Thymus (tissue), 11 donors: ENCODE measurements around the gene FAAP100. TPM values are rescaled to one million over a fixed set of nuclear protein-coding genes. Genes with fewer than 3 reads are reported as not detected.
A peak's percentile ranks its signal among the peaks of the same experiment; 100 is the strongest.

Source experiments
- DNase-seq, 9 donors: peaks; one replicate each; pipeline ENCODE4 v3.0.0-alpha.2; 2013; ENCODE audit warnings: low spot score in 9 of 9, low read depth in 6 of 9, missing footprints in 1 of 9
- H3K27ac ChIP-seq, 2 donors: one replicate each; pipeline ENCODE4 v1.5.1; 2013; ENCODE audit warnings: control low read depth in 1 of 2, low read depth in 1 of 2, low read length in 1 of 2, mild to moderate bottlenecking in 1 of 2, moderate library complexity in 1 of 2
- H3K27me3 ChIP-seq, 2 donors: one replicate each; pipeline ENCODE4 v1.5.1; 2013; ENCODE audit warnings: low read length in 1 of 2; ENCODE audit not compliant: control insufficient read depth in 2 of 2, insufficient read depth in 1 of 2
- H3K36me3 ChIP-seq, 2 donors: one replicate each; pipeline ENCODE4 v1.5.1; 2013; ENCODE audit warnings: low read length in 1 of 2, mild to moderate bottlenecking in 1 of 2, moderate library complexity in 1 of 2; ENCODE audit not compliant: control insufficient read depth in 2 of 2, insufficient read depth in 2 of 2
- H3K4me1 ChIP-seq, 2 donors: one replicate each; pipeline ENCODE4 v1.5.1; 2013; ENCODE audit warnings: low read length in 2 of 2; ENCODE audit not compliant: control insufficient read depth in 2 of 2, insufficient read depth in 2 of 2
- H3K4me3 ChIP-seq, 2 donors: one replicate each; pipeline ENCODE4 v1.5.1; 2013; ENCODE audit warnings: low read length in 2 of 2, control low read depth in 1 of 2, mild to moderate bottlenecking in 1 of 2
- H3K9me3 ChIP-seq, 2 donors: one replicate each; pipeline ENCODE4 v1.5.1; 2013; ENCODE audit warnings: low read length in 1 of 2, mild to moderate bottlenecking in 1 of 2; ENCODE audit not compliant: control insufficient read depth in 2 of 2, insufficient read depth in 1 of 2
- WGBS: extraction: QIAGEN DNeasy Blood & Tissue Kit; methylation state at CpG from one replicate; pipeline ENCODE4 v1.1.7; 2013; 5-methylcytosine and 5-hydroxymethylcytosine counted together
- polyA plus RNA-seq: library from polyadenylated mRNA; stranded (reverse); fragments of 200-250 nt; gene quantifications from one replicate; pipeline ENCODE4 v1.2.3, GENCODE V29; 2013
- total RNA-seq: library from RNA; stranded (reverse); fragments of 120-200 nt; gene quantifications from one replicate; pipeline ENCODE4 v1.2.4, GENCODE V29; 2013
- donor health status: healthy.

FAAP100 gene
- total and polyA plus RNA-seq, 2 donors, result 8.8 to 43.9 TPM

DNA sequence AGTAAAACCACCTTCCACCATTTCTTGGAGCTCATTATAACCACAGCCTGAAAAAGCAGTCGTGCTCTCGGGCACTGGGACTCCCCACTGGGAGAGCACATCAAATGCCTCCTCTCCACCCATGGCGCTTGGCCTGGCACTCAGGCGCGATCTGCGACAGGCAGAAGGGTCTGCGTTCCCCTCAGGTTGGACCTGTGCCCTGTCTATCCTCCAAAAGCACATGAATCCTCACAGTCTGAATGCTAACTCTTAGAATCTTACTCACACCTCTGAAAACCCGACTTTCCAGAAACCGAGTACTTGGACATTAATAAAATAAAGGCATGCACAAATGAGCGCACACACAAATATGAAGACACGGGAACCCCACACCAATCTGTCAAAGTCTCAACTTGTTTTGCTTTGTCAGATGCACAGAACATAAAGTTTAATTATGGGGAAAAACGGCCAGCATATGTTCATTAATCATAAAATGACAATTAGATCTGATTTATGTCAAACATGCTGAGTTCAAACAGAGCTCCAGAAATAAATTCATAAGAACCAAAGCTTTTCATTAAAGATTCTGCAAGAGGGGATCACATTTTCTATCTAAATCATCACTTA is 20.5 kb upstream of the FAAP100 start:
- no peaks in the 10 kb centered on the region for H3K27me3 ChIP-seq
- no peak for DNase-seq
- H3K36me3 ChIP-seq, result peaks cover 66 to 89% of the 10 kb centered on the region in 2 donors
- 90% methylated on average over 12 of the region's 12 CpGs for WGBS
- H3K9me3 ChIP-seq, result no peaks in the 10 kb centered on the region
- H3K27ac ChIP-seq, result no peak overlapping the region
- no peaks in the 10 kb centered on the region for H3K4me1 ChIP-seq
- no peak overlapping the region for H3K4me3 ChIP-seq

DNA sequence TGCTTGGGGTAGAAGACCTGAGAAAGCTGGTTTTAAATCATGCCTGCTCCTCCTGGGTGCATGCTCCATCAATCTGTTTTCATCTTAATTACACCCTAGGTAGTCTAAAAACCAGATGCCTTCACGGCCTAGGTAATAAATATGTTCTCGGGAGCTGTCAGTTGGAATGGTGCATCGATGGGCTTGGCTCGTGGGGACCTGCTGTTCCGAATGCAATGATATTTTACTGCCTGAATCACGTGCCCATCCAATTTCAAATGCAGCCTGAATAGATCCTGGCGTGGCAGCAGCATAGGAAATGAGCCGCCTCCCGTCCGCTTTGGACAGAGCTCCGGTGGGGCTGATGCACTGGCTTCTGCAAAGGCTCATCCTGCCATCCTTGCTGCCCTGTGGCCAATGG is 18.8 kb upstream of the FAAP100 start:
- DNase-seq, result no peak
- H3K4me1 ChIP-seq, result no peaks in the 10 kb centered on the region
- no peaks in the 10 kb centered on the region for H3K9me3 ChIP-seq
- H3K27me3 ChIP-seq, result no peaks in the 10 kb centered on the region
- no peak overlapping the region for H3K4me3 ChIP-seq
- WGBS, result 96% methylated on average over 11 of the region's 11 CpGs
- H3K27ac ChIP-seq, result no peak overlapping the region
- peaks cover 68 to 90% of the 10 kb centered on the region in 2 donors for H3K36me3 ChIP-seq

DNA sequence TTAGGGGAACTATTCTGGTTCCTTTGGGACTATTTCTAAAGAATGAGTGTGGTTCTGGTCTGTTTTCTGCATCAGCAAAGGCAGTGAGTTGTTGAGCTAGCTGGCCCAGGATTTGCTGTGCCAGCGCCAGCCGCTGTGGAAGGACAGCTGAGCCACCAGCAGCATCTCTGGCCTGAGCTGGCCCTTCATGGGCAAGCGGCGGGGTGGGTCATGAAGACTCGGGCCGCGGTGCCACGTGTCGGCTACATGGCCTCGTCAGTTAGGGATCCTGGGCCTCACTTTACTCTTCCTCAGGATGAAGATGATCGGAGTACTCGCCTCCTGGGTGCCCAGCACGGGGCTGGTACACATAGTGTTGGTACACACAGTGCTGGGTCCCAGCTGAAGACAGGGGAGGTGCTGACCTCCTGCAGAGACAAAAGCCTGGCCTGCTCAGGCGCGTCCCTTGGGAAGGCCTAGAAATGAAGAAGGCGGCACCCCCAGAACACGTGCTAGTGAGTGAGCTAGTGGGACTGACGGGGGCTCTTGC is 17.9 kb upstream of the FAAP100 start:
- Histone ChIP-seq H3K4me3 (no peak overlapping the region), H3K9me3 (no peaks in the 10 kb centered on the region), H3K4me1 (no peaks in the 10 kb centered on the region), H3K36me3 (peaks cover 71 to 91% of the 10 kb centered on the region in 2 donors), H3K27me3 (no peaks in the 10 kb centered on the region), H3K27ac (no peak overlapping the region)
- no peak for DNase-seq
- 99% methylated on average over 18 of the region's 18 CpGs for WGBS

DNA sequence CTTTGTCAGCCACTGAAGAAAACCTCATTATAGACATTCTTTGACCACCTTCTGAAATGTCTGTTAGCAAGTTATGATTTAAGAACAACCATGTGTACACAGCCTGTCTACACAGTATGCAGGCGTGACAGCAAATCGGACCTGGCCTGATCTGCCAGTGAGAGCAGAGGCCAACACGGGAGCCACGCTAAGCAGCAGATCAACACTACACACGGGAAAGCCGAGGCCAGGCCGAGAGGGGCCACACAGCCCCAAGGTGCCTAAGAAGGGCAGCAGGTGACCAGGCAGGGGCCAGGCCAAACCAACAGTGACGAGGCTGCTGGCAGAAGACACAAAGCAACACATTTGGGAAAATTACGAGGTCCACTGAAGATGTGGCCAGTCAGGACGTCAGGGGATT is 16.3 kb upstream of the FAAP100 start:
- DNase-seq, result no peak
- Histone ChIP-seq H3K27me3 (no peaks in the 10 kb centered on the region), H3K36me3 (peaks cover 78 to 93% of the 10 kb centered on the region in 2 donors), H3K27ac (no peak overlapping the region), H3K4me1 (no peaks in the 10 kb centered on the region), H3K4me3 (no peak overlapping the region), H3K9me3 (no peaks in the 10 kb centered on the region)
- 98% methylated on average over 10 of the region's 10 CpGs for WGBS

DNA sequence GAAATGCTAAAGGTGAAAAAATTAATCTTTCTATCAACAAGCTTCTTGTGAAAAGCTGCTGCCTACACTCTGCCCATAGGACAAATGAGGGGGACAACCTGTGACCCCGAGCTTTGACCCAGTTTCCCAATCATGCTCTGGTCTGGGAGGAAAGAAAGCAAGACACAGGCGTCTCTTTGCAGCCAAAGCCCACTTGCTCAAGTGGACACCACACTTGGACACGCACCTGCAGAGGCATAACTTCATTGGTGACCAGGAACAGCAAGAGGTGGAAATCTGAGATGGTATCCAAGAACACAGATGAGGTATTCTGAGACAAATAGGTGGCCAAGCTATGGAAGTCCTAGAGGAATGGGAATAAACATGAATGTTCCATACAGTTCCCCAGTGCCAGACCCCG is 15.0 kb upstream of the FAAP100 start:
- no peak overlapping the region for H3K4me3 ChIP-seq
- DNase-seq, result no peak

DNA sequence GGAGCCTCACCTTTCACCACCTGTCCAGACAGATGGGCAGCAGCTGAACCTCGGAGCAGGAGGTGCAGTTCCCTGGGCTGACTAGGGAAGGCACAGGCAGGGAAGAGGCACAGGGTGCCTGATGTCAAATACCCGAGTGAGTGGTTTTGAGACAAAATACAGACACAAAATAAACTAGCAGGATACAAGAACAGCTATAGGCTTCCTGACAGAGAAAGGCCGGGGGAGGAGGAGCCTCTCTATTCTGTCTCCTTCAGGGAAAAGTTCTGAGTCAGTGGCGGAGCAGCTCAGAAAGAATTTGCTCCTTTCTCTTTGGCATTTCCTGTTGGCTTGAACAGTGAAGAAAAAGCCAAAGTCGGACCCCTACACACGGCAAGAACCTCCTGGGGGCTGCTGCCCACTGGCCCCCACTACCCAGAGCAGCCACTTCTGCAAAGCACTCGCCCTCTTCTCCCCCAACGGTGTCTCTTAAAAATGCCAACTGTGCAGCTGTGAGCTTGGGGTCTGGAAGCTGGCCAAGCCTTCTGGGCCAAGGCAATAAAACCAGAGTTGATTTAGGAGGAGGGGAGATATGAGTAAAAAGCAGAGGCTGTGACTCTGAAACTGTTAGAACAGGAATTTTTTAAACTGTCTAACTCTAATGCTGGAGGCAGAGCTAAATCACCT is 14.4 kb upstream of the FAAP100 start:
- peak overlapping the region; percentile 11 to 68 for H3K27ac ChIP-seq
- H3K4me3 ChIP-seq, result no peak overlapping the region

More for the DNA sequence above, 15.0 kb upstream of the FAAP100 start:
- H3K4me1 ChIP-seq, result no peaks in the 10 kb centered on the region
- WGBS, result 62% methylated on average over 4 of the region's 4 CpGs
- no peak overlapping the region for H3K27ac ChIP-seq
- no peaks in the 10 kb centered on the region for H3K27me3 ChIP-seq
- H3K36me3 ChIP-seq, result peaks cover 90% of the 10 kb centered on the region in 2 donors
- H3K9me3 ChIP-seq, result no peaks in the 10 kb centered on the region

DNA sequence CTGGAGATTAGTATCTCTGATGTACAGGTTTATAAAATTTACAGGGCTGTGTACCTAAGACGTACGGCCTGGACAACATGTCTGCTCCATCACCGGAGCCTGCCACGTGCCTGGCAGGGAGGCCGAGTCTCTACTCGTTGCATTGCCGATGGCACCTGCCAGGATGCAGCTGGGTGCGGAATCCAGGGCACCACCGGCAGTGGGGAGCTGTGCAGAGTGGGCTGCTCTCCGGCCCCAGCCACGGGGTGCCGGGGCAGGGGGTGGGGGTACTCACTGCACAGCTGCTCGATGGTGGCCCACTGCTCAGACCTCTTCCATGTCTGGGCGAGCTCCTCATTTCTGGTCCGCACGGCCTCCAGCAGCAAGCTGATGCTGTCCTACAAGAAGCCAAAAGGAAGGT is 13.1 kb upstream of the FAAP100 start:
- 96% methylated on average over 16 of the region's 16 CpGs for WGBS
- Histone ChIP-seq H3K27ac (no peak overlapping the region), H3K9me3 (no peaks in the 10 kb centered on the region), H3K4me1 (no peaks in the 10 kb centered on the region), H3K27me3 (no peaks in the 10 kb centered on the region), H3K4me3 (no peak overlapping the region), H3K36me3 (peaks cover 86 to 90% of the 10 kb centered on the region in 2 donors)
- no peak for DNase-seq

More for the DNA sequence above, 14.4 kb upstream of the FAAP100 start:
- no peaks in the 10 kb centered on the region for H3K9me3 ChIP-seq
- no peaks in the 10 kb centered on the region for H3K27me3 ChIP-seq
- H3K36me3 ChIP-seq, result peaks cover 90 to 92% of the 10 kb centered on the region in 2 donors
- no peaks in the 10 kb centered on the region for H3K4me1 ChIP-seq
- 12% methylated on average over 8 of the region's 8 CpGs for WGBS
- no peak for DNase-seq

DNA sequence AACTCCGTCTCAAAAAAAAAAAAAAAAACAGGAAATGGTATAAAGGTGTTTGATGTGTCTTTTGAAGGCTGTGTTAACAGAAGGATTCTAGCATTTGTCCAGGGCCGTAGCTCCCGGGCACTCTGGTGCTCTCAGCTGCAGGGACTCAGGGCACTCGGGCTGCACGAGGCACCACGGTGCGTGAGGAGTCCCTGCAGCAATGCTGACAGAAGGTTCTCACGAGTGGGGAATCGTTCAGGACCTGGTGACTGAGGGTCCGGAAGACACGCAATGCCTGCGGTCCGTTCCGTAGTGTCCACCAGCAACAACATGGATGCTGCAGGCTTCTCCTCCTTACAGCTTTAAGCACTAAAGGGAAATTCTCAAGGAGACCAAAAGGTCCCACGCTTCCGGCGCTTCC is 12.6 kb upstream of the FAAP100 start:
- Histone ChIP-seq H3K27ac (no peak overlapping the region), H3K9me3 (no peaks in the 10 kb centered on the region), H3K4me3 (no peak overlapping the region), H3K4me1 (no peaks in the 10 kb centered on the region), H3K36me3 (peaks cover 85 to 88% of the 10 kb centered on the region in 2 donors), H3K27me3 (no peaks in the 10 kb centered on the region)
- 91% methylated on average over 17 of the region's 17 CpGs for WGBS
- no peak for DNase-seq

DNA sequence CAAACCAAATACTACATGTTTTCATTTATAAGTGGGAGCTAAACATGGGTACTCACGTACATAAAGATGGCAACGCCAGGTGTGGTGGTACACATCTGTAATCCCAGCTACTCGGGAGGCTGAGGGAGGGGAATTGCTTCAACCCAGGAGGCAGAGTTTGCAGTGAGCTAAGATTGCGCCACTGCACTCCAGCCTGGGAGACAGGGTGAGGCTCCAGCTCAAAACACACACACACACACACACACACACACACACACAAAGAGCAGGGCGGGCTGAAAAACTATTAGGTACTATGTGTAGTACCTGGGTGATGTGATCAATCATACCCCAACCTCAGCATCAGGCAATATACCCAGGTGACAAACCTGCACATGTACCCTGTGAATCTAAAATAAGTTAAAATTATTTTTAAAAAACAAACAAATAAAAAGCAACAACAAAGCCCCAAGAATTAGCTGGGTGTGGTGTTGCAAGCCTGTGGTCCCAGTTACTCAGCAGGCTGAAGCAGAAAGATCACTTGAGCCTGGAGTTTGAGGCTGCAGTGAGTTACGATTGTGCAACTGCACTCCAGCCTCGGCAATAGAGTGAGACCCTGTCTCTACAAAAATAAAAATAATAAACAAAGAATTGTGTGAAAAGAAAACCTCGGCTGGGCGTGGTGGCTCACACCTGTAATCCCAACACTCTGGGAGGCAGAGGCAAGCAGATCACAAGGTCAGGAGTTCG is 11.9 kb upstream of the FAAP100 start:
- no peaks in the 10 kb centered on the region for H3K4me1 ChIP-seq
- 96% methylated on average over 10 of the region's 10 CpGs for WGBS
- H3K4me3 ChIP-seq, result no peak overlapping the region
- no peaks in the 10 kb centered on the region for H3K27me3 ChIP-seq
- peaks cover 84 to 87% of the 10 kb centered on the region in 2 donors for H3K36me3 ChIP-seq
- DNase-seq, result no peak
- H3K9me3 ChIP-seq, result no peaks in the 10 kb centered on the region
- no peak overlapping the region for H3K27ac ChIP-seq
